ENCODE data around the gene TSHZ2.

DNA sequence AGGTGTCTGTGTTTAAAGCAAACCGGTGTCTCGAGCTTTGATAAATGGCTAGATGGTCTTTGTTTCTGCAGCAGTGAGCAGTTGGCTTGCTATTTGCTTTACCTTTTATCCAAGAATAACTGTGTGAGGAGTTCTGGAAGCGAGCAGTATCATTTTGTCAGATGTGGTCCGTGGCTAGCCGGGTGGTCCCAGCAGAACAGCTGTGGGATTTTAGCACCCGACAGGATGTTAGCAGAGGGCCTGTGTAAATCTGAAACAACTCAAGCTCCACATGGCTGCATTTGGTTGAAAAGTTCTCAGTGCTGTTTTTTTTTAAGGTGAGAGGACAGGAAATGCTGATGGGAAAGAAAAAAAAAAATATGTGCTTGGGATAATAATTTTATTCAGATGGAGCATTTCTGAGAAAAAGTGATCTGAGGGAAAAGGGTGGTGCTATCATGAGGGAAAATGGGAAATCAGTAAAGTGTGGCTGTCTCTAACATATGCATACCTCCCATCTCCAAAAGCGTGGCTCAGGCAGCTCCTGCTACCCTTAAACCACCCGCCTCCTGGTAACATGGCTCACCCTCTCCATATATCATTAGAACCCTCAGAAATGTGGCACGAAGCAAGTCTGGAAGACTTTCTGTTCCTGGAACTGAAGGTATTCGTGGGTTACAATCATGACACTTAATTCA is 215.4 kb downstream of the TSHZ2 start:
- no peak for TF ChIP-seq CTCF (conservative IDR thresholded peaks at IDR 0.05; ENCODE audit: low read depth, low read length)
- TF ChIP-seq POLR2A (IDR thresholded peaks at IDR 0.05; ENCODE audit: low read depth, low read length) = no peak
- TF ChIP-seq CHD1 (IDR thresholded peaks at IDR 0.05; ENCODE audit: low read depth, low read length) = no peak
- no peak for TF ChIP-seq RAD21 (IDR thresholded peaks at IDR 0.05; ENCODE audit: low read length)
- TF ChIP-seq RFX5 (IDR thresholded peaks at IDR 0.05; ENCODE audit: low read depth, low read length) = no peak
- TF ChIP-seq MAFK (IDR thresholded peaks at IDR 0.05; ENCODE audit: low read depth, low read length) = no peak
- TF ChIP-seq, protein P1, sequence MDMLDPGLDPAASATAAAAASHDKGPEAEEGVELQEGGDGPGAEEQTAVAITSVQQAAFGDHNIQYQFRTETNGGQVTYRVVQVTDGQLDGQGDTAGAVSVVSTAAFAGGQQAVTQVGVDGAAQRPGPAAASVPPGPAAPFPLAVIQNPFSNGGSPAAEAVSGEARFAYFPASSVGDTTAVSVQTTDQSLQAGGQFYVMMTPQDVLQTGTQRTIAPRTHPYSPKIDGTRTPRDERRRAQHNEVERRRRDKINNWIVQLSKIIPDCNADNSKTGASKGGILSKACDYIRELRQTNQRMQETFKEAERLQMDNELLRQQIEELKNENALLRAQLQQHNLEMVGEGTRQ (IDR thresholded peaks at IDR 0.05; ENCODE audit: low read depth, low read length) = no peak
- no peak for TF ChIP-seq BHLHE40 (IDR thresholded peaks at IDR 0.05; ENCODE audit: low read depth, low read length)
- no peak for TF ChIP-seq MXI1 (IDR thresholded peaks at IDR 0.05; ENCODE audit: borderline replicate concordance, low read depth, low read length)

All from IMR-90 (cell line).